HG03025 (cell line): ENCODE results near the gene CRIM1.
"Not testable (repeated sequence)": the region's sequence is repeated elsewhere in the genome, so short reads cannot be mapped to it uniquely, and the experiment has no call there.

Experiments used
- ATAC-seq: cut with Tn5 transposase; IDR thresholded peaks from one replicate; pipeline ENCODE4 v1.9.1; 2021; ENCODE audit warnings: mild to moderate bottlenecking, moderate library complexity; ENCODE audit not compliant: unreplicated experiment, low FRiP score

Gene CRIM1

DNA sequence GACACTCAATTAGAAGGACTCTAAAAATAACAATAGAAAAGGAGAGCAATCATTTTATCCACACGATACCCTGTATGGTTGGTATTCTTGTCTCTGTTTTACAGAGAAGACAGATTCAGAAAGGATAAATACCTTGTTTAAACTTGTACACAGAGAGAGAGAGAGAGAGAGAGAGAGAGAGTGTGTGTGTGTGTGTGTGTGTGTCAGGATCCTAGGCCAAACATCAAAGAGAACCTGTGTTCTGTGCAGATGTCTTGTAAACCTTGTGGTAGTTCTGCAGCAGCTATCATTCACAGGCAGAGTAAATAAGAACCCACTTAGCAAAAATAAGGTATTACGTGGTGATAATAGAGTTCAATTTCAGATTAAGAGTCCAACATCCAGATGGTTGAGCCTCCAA, 4.3 kb upstream of the CRIM1 start:
- no peak for ATAC-seq

GRCh38 chr2:36351736-36352349, 3.7 kb upstream of the CRIM1 start:
- no peak for ATAC-seq

GRCh38 chr2:36352701-36353100, 2.9 kb upstream of the CRIM1 start:
- no peak for ATAC-seq

GRCh38 chr2:36354811-36355150, 797 bp upstream of the CRIM1 start:
- ATAC-seq = no peak

DNA sequence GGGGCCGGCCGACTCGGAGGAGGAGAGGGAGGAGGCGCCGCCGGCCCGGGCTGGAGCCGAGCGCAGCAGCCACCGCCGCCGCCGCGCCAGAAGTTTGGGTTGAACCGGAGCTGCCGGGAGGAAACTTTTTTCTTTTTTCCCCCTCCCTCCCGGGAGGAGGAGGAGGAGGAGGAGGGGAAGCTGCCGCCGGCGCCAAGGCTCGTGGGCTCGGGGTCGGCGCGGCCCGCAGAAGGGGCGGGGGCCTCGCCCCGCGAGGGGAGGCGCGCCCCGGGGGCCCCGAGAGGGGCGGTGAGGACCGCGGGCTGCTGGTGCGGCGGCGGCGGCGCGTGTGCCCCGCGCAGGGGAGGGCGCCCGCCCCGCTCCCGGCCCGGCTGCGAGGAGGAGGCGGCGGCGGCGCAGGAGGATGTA, 316 bp downstream of the CRIM1 start:
- ATAC-seq = no peak

GRCh38 chr2:36356298-36356989, 866 bp downstream of the CRIM1 start:
- ATAC-seq = peak; percentile 31

DNA sequence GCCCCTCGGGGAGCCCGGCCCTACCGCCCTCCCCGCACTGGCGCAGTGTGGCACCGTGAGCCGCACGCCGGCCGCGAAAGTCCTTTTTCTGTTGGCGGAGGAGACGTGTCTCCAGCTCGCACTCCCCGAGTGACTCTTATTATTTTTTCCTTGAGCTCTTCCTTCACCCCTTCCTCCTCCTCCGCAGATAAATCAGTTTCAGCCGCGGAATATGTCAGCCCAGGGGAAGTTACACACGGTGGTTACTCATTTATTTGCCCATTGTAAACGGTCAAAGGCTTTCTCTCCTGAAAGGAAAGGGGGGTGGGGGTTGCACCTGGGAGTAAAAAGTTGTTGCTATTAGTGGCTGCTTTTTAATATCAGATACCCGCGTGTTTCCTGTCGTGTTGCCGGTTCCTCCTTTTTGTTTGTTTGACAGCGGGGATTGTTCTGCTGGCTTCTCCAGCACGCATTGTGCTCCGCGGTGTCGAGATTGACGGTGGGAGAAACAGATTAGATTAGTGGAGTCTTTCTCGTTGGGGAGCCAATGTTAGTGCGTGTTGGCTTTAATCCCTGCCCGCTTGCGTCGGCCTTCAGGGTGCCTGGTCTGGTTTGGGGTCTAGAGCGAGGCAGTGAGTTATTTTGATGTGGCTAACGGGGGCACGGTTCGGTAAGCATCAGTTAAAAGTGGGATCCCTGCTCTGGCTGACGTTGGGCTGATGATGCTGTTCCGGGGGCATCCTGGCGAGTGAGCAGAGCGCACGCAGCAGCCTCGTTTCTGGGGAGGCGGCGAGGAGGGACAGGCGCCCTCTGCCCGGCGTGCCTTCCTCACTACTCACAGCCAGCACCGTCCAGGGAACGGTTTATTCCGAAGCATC, 1.6 kb downstream of the CRIM1 start:
- ATAC-seq = no peak

DNA sequence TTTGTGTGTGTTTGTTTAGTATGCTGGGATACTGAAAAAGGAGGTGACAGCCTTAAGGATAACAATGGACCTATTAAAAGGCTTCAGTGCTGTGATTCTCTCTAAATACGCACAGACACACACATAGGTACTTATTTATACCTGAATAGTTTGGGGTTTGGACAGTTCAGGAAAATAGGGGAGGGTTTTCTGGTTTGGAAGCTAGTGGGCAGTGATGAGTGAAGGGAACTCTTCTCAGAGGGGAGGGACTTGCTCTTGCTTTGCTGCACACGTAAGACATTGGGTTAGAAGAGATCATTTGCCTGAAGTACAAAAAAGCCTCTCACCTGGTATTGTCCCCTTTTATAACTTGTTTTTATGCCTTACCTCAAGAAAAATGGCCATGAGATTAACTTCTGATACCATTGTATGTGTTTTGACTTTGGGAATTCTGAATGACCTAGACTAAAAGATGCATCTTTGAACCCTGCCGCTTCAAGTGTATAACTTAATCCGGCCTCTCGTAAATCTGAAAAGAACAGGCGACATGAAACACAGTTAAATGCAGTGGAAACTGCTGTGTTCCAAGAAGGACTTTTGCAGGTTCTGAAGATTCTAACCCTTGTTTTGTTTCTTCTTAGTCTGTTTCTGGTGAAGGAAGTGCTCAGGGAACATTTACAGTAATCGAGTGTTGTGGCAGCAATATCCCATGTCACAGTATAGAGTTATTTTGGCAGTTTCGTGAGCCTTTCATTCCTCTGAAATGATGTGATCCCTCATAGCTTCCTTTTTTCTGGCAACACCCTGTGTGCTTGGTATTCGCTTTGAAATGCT, 2.5 kb downstream of the CRIM1 start:
- no peak for ATAC-seq

DNA sequence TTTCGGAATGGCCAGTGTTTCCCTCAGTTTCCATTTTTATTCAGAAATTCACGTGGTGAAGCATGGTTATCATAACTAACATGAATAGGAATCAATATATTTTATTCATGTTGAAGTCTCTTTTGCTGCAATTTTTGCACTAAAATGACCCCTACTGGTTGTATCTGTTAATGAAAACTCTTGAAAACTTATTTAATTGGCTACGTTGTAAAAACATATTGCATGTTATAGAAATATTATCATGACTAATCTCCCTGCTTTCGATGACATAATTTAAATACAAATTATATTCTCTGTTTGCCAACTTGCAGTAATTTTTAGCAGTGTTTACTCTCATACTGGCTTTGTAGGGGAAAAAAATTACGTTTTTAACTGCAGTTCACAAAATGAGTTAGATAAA, 3.5 kb downstream of the CRIM1 start:
- no peak for ATAC-seq

DNA sequence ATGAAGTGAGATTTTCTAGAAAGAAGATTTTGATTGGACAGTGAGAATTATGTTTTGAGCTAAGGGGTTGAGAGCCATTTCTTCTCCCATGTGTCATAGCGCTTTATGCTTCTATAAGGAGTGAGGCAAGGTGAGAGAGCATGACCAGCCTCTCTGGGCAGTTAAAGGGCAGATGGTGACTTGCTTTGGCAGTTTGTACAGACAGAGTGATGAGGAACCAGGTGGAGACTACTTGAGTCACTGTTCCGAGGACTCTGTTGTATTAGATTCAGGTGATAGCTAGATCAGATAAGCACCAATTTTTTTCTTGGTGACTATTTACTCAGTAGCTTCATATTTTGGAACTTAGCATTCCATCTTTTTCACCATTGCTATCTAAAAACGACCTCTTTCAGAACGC, 4.5 kb downstream of the CRIM1 start:
- no peak for ATAC-seq

GRCh38 chr2:36360834-36361233, 5.3 kb downstream of the CRIM1 start:
- ATAC-seq = no peak

DNA sequence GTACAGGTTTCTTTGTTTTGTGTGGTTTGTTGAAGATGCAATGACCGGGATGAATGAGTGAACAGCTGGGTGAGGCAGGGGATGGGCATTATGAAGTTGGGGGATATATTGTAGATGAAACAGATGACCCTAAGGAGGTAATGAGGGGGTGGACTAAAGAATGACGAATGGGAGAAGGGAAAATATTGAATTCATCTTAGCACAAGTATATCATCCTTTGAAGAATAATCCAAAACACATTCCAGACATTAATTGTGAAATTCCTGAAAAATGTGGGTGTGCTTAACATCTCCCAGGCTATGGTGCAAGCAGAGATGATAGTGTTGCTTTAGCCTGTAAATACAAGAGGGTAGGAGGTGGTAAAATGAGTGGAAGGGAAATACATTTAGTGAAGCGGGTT, 5.8 kb downstream of the CRIM1 start:
- ATAC-seq = no peak

- peak; percentile 38 for ATAC-seq
Measured at GRCh38 chr2:36362291-36362690, 6.7 kb downstream of the CRIM1 start.

DNA sequence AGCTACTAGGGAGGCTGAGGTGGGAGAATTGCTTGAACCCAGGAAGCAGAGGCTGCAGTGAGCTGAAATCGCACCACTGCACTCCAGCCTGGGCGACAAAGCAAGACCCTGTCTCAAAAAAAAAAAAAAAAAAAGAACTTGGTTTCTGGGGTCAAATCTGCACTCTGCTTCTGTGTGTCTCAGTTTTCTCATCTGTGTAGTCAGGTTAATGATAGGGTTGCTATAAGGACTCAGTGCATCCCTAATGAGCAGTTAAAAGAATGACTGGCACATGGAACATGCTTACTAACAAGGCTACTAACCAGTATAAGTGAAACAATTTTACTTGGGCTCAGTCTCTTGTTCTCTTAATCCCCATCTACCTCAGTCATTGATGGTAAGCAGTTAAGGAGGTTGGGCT, 7.5 kb downstream of the CRIM1 start:
- not testable (repeated sequence) for ATAC-seq

DNA sequence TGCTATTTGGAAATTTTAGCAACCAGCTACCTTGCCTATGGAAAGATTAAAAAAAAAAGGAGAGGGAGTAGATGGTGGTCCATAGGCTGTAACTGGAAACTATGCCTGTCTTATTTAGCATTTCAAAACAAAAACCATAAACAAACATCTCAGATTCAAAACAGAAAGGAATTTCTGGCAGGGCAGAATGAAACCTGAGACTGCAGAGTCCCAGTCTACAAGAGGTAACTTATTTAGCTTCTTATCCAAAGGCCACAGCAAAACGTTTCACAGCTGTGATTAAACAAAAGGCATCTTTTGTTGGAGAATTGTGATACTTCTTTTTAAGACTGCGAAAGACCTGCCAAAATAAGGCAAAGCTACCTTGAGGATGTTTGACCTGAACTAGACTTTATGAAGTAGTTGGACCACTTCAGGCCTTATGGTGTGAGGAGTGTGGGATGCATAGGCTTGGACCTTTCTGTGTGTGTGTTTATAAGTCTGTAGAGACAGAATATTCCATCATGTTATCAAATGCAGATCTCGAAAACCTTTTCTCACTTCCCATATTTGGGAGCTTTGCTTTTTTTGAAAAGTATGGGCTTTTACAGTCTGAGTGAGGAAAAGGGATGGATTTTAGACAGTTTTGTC, 11.0 kb downstream of the CRIM1 start:
- ATAC-seq = no peak

GRCh38 chr2:36367486-36367885, 11.9 kb downstream of the CRIM1 start:
- no peak for ATAC-seq

DNA sequence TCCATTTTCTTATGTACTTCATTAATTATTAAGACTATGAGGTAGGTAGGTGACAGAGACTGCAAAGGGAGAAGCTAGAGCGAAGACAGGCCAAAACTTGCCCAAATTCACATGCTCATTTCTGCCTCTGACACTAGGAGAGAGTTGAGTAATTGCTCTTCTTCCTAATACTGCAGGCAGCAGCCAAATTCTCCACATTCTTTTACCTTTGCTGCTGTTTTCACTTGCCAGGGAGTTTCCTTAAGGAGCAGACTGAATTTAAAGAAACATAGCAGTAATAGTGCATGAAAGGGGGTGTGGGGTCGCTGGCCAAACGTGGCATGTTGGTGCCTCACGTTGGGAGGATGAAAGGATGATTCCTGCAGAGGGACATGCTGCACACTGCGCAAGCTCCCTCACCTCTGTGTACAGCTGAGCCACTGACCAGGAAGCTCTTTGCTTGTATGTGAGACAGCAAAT, 12.3 kb downstream of the CRIM1 start:
- ATAC-seq = no peak

GRCh38 chr2:36368438-36368837, 12.9 kb downstream of the CRIM1 start:
- no peak for ATAC-seq

GRCh38 chr2:36369163-36369562, 13.6 kb downstream of the CRIM1 start:
- ATAC-seq = no peak

DNA sequence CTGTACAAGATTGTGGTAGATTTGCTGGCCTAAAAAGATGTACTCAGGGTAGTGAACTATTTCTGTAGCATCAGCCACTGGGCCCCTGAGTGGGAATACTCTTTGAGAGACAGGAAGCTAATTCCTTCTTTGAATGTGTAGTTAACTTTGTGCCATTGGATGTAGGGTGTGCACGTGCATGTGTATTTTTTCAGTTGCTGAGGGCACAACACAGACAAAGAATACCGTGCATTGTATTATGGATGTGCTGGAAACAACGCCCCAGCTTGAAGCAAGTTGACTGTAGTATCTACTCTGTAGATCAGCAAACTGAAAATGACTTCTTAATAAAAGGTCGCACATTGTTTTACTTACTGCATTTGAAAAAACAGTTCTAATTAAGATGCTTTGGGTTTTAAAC, 14.1 kb downstream of the CRIM1 start:
- ATAC-seq = no peak
